GM19023 (cell line): ENCODE results near the gene GDNF.
"Not testable (repeated sequence)": the region's sequence is repeated elsewhere in the genome, so short reads cannot be mapped to it uniquely, and the experiment has no call there.

ENCODE experiments used
- ATAC-seq: cut with Tn5 transposase; IDR thresholded peaks from one replicate; pipeline ENCODE4 v1.9.1; 2021; ENCODE audit warnings: mild to moderate bottlenecking, moderate library complexity; ENCODE audit not compliant: unreplicated experiment

GDNF gene

DNA sequence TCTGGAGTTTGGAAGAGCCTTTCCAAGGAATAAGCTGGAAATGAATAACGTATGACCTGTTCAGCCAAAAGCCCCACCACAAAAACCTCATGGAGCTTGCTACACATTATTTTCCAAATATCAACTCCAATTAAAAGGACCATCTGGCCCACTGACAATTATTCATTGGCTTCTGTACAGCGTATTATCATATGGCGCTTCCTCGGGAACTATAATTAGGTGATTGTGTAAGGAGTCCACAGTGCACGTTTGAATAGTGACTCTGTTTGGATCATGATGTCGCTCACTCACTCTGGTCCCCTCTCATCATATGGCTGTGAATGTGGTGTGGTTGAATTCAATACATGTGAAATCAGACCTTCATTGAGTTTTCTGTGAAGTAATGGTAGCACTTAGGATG, 52.1 kb downstream of the GDNF start:
- no peak for ATAC-seq

DNA sequence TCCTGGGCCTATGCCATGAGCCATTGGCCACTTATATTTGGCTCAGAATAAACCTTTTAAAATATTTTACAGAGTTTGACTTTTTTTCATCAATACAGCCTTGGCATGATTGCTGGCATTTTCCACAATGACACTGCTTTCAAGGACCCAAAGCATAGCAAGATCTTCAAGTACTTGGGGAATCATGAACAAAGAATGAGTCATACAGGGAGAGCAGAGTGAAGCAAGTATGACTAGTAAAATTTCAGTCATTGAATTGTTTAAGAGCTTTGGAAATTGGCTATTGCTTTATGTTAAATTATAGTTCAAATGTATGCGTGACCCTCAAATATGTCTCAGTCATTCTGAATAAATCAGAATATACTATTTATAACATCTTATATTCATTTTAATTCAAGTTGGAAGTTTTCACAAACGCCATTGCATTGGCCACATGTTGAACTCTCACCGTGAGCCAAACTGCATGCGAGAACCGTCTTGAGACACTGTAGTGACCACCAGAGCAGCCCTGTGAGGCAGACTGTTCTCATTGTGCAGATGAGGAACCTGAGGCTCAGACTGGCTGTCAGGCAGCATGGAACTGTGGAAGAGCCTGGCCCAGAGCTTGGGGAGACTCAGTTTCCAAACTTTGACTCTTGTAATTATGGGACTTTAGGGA, 52.9 kb downstream of the GDNF start:
- no peak for ATAC-seq

DNA sequence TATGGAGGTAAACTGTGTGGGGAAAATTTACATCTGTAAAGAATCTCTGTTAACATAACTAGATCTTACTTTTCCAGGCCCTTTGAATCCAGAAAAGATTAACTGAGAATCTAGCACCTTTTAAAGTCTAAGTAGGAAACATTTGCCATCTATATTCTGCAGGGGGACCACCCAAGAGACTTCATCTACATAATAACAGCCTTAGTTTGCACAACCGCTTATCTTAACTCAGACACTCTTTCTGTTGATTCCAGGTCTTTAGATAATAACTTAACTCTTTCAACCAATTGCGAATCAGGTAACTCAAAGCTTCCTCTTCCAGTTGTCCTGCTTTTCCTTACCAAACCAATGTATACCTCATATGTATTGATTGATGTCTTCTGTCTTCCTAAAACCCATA, 53.4 kb downstream of the GDNF start:
- no peak for ATAC-seq

DNA sequence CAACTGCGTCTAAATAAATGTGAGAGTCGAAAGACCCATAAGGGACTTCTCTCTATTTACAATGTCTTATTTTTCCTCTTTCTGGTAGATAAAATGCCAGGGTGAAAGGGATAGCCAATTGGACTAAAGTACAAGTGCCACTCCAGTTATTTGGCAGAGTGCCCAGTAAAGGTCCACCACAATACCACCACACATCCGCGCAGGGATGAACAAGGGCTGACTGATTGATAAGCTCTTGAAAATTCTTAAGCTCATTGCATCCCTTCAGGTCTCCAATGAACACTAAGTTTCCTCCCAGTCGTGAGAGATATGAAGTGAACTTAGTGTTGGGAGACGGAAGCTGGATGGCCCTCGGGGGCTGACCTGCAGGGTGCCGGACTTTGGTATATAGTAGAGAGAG, 58.4 kb downstream of the GDNF start:
- ATAC-seq = not testable (repeated sequence)

DNA sequence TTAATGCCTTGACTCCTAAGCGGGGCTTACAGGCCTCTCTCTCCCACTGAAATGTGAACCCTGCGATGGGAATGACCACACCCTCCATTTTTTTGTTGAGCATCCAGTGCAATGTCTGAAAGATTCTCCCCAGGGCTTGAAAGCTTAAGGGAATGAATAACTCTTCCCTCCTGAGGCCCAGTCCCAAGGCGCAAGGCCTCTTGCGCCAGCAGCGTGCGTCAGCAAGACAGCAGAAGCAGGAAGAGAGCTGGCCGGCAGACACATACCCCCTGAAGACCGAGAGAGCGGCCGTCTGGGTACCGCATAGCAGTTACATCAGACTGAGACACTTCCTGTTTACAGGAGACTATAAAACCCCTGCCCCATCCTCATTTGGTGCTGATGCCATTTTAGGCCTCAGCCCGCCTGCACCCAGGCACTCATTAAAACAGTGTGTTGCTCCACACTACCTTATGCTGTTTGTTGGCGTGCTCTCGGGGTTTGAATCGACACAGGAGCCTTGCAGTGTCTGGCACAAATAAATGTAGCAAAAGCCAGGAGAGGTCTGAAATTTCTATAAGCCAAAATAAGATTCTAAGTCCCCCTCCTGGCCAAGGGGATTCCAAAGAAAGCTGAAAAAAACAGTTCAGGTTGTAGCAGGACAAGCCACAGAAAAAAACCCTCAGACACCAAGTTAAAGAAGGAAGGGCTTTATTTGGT, 62.3 kb downstream of the GDNF start:
- ATAC-seq = no peak

DNA sequence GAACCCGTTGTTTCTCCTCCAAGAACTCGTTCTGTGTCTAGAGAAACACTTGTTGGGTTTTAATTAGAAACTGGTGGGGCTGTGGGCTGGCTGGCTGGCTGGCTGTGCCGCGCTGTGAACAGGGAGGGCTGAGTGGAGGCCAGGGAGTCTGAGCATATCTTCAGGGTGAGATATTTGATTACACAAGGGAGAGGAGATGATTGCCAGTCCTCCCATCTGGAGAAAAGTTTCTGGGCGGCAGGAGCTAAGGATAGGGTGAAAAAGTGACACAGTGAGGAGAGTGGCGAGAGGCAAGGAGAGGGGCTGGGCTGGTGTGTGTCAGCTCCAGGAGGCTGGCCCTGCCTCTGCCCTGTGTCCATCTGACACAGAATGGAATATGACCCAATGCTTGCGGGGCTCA, 63.0 kb downstream of the GDNF start:
- ATAC-seq = no peak

DNA sequence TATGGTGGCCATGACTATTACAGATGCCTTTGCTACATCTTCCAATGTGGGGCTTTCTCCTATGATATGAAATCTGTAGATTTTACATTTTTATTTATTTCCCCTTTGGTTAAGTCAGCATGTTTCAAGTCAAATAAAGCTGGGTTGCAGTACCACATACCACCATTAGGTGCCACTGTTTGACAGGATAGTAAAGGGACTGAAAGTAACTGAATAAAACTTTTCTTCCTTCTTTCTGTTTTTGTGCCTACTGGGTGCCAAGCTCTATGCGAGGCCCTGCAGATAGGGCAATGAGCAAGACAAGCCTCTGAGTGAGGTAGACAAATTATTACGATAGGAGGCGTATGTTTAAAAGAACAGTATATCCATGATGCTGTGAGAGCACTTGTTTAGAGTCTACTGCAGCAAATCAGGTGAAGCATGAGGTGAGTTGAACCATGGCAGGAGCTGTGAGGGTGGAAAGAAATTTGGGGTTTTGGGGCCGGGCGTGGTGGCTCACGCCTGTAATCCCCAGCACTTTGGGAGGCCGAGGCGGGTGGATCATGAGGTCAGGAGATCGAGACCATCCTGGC, 64.8 kb downstream of the GDNF start:
- ATAC-seq = no peak

DNA sequence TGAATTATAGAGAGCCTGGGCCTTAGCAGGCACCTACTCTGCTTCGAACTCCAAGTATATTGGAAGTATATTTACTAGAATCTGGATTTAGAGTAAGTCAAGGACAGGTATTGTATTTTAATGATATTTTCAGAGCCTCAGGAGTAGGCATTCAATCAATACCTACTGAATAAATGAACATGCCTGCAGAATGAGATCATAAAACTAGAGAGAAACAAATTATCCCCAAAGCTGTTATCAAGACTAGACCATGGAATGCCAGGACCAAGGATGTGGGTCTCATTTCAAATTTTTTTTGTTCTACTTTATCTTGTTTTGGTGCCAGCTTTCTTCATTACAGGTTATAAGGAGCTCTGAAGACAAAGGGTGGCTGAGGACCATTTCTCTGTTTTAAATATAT, 66.0 kb downstream of the GDNF start:
- no peak for ATAC-seq

DNA sequence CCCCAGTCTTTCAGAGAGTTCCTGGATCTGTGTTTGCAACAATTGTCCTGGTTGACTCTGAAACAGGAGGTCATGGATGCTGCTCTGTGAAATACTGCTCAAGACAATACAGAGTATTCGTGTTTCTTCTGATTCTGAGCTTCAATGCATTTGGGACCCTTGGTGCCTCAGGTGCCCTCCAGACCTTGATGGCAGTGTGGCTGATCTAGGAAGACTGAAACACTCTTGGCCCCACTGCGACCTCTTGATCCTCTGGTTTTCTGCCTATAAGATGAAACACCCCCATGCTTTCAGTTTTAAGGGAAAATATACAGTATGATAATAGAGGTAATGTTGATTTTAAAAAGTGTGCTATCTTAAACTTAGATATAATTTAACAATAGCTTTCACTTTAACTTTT, 67.6 kb downstream of the GDNF start:
- no peak for ATAC-seq

DNA sequence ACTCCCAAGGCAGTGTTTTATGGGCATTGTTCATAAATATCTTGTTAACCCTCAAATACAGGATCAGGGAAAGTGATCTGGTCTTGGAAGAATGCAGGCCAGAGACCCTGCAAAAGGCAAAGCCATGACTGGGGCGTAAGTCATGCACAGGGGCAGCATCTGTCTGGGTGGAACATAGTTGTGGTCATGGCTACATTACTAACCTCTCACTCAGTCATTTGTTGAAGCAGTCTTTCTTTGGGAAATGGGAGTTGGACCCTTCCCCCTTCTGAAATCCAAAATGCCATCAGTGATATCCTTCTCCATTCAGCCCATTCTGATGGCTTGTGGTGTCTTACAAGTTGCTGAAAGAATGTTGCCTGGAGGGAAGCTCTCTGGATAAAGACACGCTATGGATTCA, 68.1 kb downstream of the GDNF start:
- no peak for ATAC-seq

DNA sequence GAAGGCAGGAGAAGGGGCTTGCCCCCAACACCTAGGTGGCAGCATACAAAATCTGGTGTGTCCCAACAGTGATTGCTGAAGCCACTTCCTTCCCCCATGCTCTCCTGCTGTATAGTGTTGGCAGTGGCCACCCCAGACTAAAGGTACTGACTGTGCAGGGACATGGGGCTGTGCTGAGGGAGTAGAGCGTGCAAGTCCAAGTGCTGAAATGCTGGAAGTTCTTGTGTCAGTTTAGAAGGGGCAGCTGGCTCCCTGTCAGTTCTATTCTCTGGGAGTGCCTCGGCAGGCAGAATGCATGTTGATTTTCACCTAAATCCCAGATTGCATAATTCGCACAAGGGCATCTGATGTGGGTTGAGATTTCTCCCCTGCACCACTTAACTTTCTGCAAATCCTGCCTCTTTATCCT, 68.6 kb downstream of the GDNF start:
- ATAC-seq = no peak

DNA sequence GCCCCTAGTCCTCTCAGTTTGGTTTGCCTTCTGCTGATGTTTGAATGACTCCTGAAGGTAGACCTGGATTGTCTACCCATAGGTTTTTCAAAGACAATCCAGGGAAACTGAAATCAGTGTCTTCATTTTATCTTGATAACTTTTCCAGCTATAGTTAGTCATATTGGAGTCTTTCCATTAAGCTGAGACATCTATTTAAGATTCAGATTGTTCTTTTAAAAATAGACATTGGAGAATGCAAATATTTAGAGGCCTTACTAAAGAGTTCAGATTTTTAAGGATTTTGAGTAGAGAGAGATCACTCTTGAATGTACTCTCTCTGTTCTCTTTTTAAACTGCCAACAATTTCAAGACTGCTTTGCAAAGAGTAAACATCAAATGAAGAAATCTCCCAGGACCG, 69.1 kb downstream of the GDNF start:
- no peak for ATAC-seq

DNA sequence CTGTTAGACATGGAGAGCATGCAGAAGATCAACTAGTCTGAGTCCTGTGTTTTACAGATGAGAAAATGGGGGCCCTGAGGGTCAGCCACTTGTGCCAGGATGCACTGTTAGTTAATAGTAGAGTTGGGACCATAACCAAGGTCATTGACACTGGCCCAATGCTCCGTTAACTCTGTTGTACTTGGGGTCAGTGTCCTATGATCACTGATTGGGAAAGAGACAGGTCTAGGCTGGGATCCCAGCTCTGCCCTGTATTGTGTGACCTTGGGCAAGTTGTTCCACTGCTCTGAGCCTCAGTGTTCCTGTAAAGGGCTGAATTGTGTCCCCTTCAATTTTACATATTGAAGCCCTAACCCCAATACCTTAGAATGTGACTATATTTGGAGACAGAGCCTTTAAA, 70.0 kb downstream of the GDNF start:
- no peak for ATAC-seq

DNA sequence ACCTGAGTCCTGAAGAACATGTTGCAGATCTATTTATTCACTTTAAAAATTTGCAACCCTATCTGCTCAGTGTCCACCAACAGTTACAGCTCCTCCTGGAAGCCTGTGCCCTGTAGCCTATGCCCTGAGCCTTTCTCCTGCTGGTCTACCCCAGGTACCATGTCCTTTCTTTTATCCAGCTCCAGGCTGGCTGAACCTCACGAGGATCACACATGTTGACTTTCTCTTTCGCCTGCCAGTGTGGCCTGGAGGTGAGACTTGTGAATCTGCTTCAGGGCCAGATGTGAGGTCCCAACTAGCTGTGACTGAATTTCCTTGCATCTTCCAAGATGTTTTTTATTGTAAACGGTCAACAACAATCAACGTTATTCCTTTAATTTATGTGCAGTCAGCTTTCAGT, 70.7 kb downstream of the GDNF start:
- ATAC-seq = no peak

DNA sequence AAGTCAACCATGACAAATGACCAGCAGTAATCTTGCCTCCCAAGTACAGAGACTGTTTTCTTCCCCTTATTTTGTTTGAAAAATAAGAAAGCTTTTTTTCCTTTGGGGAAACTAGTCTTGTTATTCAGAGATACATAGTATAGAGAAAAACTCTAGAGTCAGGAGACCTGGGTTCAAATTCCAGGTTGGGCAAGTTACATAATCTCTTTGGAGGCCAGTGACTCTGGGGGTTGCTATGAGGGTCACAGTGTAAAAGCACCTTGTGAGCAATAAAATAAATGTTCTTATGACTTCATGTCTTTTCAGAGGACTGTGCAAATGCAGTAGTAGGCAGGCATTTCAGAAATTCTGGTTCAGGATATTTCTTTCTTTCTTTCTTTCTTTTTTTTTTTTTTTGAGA, 71.5 kb downstream of the GDNF start:
- no peak for ATAC-seq

DNA sequence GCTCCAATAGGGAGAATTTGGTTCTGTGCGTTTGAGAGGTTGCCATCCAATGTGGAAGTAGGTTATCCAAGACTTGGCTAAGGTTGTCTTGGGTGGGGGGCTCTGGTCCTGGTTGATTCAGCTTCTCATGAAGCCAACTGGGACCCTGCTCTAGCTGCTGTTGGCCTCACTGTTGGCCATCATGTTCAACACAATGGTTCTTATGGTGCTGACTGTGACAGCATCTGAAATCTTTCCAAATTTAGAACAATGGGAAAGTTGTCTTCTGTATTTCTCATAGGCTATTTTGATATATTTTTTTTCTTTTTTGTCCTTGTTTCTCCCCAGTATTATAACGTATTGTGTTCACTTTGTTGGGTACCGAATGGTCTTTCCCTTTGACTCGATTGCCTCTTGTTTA, 71.9 kb downstream of the GDNF start:
- no peak for ATAC-seq

DNA sequence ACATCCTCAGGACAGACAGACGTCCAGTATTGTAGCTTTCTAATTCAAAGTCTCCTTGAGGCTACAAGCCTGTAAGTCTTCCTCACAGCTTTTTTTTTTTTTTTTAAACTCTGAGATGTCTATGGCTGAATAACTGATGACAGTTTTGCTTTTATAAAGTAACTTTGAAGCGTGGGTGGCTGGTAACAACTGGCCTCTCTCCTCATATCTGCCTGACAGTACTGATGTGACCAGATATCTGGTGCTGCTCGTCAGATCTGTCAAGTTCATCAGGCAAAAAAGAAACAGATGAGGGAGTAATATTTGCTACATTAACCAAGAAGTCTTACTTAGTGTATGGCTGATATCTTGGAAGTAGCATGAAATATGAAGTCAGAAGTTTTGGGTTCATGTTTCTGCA, 72.6 kb downstream of the GDNF start:
- ATAC-seq = no peak
